Neural cell (in vitro differentiated cells): ENCODE data around the gene PTPRA. TPM values are rescaled to one million over a fixed set of nuclear protein-coding genes. Genes with fewer than 3 reads are reported as not detected.

Experiments
- H2AFZ ChIP-seq: fragments of 200-600, 300-800 bp; sonication (generic), shearing (Covaris generic); 2 replicates; pipeline ENCODE4 v1.6.0; 2014; ENCODE audit warnings: low read depth, mild to moderate bottlenecking, antibody characterized with exemption, low read length, moderate library complexity
- H3F3A ChIP-seq: fragments of 200-600 bp; shearing (Covaris generic); 2 replicates; pipeline ENCODE4 v1.6.1; 2016; ENCODE audit warnings: mild to moderate bottlenecking, moderate library complexity, mixed read lengths, antibody characterized with exemption, low read length; ENCODE audit not compliant: insufficient read depth, poor library complexity, severe bottlenecking
- H3K27ac ChIP-seq: fragments of 200-600, 300-800 bp; sonication (generic), shearing (Covaris generic); 2 replicates; pipeline ENCODE4 v1.5.1; 2014; ENCODE audit warnings: mild to moderate bottlenecking, low read length, moderate library complexity
- H3K27me3 ChIP-seq: fragments of 300-800, 200-600 bp; sonication (generic), shearing (Covaris generic); 2 replicates; pipeline ENCODE4 v1.6.0; 2014; ENCODE audit warnings: mild to moderate bottlenecking, low read depth, low read length, moderate library complexity; ENCODE audit not compliant: insufficient read depth
- H3K36me3 ChIP-seq: fragments of 300-800, 200-600 bp; sonication (generic), shearing (Covaris generic); 2 replicates; pipeline ENCODE4 v1.5.1; 2014; ENCODE audit warnings: mild to moderate bottlenecking, antibody characterized with exemption, low read length, moderate library complexity; ENCODE audit not compliant: insufficient read depth
- H3K4me2 ChIP-seq: fragments of 300-800, 200-600 bp; sonication (generic), shearing (Covaris generic); 2 replicates; pipeline ENCODE4 v1.6.0; 2014; ENCODE audit warnings: mild to moderate bottlenecking, low read length
- H3K4me3 ChIP-seq: fragments of 300-800, 200-600 bp; sonication (generic), shearing (Covaris generic); 2 replicates; pipeline ENCODE4 v1.5.1; 2014; ENCODE audit warnings: mild to moderate bottlenecking, low read length, moderate library complexity
- H3K79me2 ChIP-seq: fragments of 200-600 bp; shearing (Covaris generic); replicated peaks from 2 replicates; pipeline ENCODE4 v1.6.0; 2014; ENCODE audit warnings: mild to moderate bottlenecking, low read length, moderate library complexity; ENCODE audit not compliant: insufficient read depth
- H3K9ac ChIP-seq: fragments of 300-800, 200-600 bp; sonication (generic), shearing (Covaris generic); 2 replicates; pipeline ENCODE4 v1.6.1; 2016; ENCODE audit warnings: mild to moderate bottlenecking, low read length, mixed read lengths
- H3K9me2 ChIP-seq: fragments of 200-600 bp; shearing (Covaris generic); 2 replicates; pipeline ENCODE4 v1.6.1; 2016; ENCODE audit warnings: mild to moderate bottlenecking, low read length, mixed read lengths; ENCODE audit not compliant: insufficient read depth
- H3K9me3 ChIP-seq: fragments of 200-600, 300-800 bp; sonication (generic), shearing (Covaris generic); 2 replicates; pipeline ENCODE4 v1.6.1; 2016; ENCODE audit warnings: mild to moderate bottlenecking, mixed run types, low read length, moderate library complexity, mixed read lengths
- H4K20me1 ChIP-seq: fragments of 200-600 bp; shearing (Covaris generic); 2 replicates; pipeline ENCODE4 v1.6.1; 2016; ENCODE audit warnings: mild to moderate bottlenecking, mixed run types; ENCODE audit not compliant: insufficient read depth
- EP300 ChIP-seq: fragments of 450-650 bp; conservative IDR thresholded peaks from 2 replicates; pipeline ENCODE4 v1.6.1; 2014; ENCODE audit warnings: antibody characterized with exemption, mild to moderate bottlenecking, moderate library complexity; ENCODE audit not compliant: poor library complexity, severe bottlenecking
- EZH2 ChIP-seq: fragments of 200-600, 300-800 bp; shearing (Covaris generic), sonication (generic); IDR thresholded peaks from 2 replicates; pipeline ENCODE4 v1.6.1; 2014; ENCODE audit warnings: antibody characterized with exemption, low read length, borderline replicate concordance, mild to moderate bottlenecking; ENCODE audit not compliant: insufficient read depth, poor library complexity, severe bottlenecking
- MXI1 ChIP-seq: fragments of 450-650 bp; conservative IDR thresholded peaks from 2 replicates; pipeline ENCODE4 v1.6.1; 2014; ENCODE audit warnings: antibody characterized with exemption, mild to moderate bottlenecking; ENCODE audit not compliant: poor library complexity, severe bottlenecking
- POLR2AphosphoS5 ChIP-seq: IDR thresholded peaks from 2 replicates; pipeline ENCODE4 v1.6.1; 2012
- RAD21 ChIP-seq: fragments of 450-650 bp; conservative IDR thresholded peaks from 2 replicates; pipeline ENCODE4 v1.6.1; 2014; ENCODE audit warnings: antibody characterized with exemption, mild to moderate bottlenecking, moderate library complexity
- SMC3 ChIP-seq: fragments of 450-650 bp; conservative IDR thresholded peaks from 2 replicates; pipeline ENCODE4 v1.6.1; 2014; ENCODE audit warnings: antibody characterized with exemption, mild to moderate bottlenecking, moderate library complexity; ENCODE audit not compliant: poor library complexity
- TAF1 ChIP-seq: IDR thresholded peaks from 2 replicates; pipeline ENCODE4 v1.6.1; 2012; ENCODE audit warnings: low read depth
- polyA plus RNA-seq: library from polyadenylated mRNA; depleted of rRNA; stranded (reverse); fragments of >200 nt; gene quantifications from 2 replicates; pipeline ENCODE4 v1.2.3, GENCODE V29; 2014
- TF ChIP-seq, protein P1 (sequence below): IDR thresholded peaks from 2 replicates; pipeline ENCODE4 v1.6.1; 2012; ENCODE audit warnings: borderline replicate concordance
- TF ChIP-seq, protein P2 (sequence below): fragments of 450-650 bp; IDR thresholded peaks from 2 replicates; pipeline ENCODE4 v1.5.1; 2014; ENCODE audit warnings: antibody characterized with exemption, mild to moderate bottlenecking, moderate library complexity; ENCODE audit not compliant: poor library complexity, severe bottlenecking

PTPRA gene
- polyA plus RNA-seq, 1 donor from 2014 or later, result 68.2 TPM

DNA sequence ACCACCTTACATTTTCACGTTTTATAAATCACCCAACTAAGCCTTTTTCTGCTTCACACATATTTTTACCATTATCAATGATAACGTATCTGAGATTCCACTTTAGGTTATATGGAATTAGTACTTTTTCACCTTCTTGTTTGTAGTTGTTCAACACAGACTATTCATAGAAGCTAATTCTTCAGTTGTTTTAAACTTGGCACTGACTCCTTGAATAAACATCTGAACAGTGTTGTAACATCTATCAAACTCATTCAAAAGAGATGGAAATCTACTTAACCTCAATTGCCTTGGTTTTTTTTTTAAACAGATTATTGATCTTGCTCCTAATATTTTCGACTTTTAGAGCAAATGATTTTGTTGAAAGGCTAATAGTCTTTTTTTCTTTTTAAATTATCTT, 34.2 kb downstream of the PTPRA start:
- no peaks in the 10 kb centered on the region for H4K20me1 ChIP-seq

DNA sequence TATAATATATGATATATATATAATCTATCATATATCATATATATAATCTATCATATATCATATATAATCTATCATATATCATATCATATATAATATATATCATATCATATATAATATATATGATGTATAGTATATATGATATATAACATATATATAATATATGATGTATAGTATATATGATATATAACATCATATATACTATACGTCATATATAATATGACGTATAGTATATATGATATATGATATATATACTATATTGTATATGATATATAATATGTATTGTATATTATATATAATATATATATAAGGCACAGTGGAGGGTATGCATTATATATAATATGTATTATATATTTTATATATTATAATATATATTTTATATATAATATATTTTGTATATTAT, 36.7 kb downstream of the PTPRA start:
- Histone ChIP-seq H3K27me3 (no peaks in the 10 kb centered on the region), H3K9me3 (no peaks in the 10 kb centered on the region), H3K4me3 (no peak overlapping the region), H3K9ac (no peak overlapping the region), H4K20me1 (no peaks in the 10 kb centered on the region), H3K79me2 (peaks cover 18% of the 10 kb centered on the region), H2AFZ (no peak overlapping the region), H3K36me3 (no peaks in the 10 kb centered on the region), H3K4me2 (no peak overlapping the region), H3K27ac (no peak overlapping the region), H3K9me2 (no peaks in the 10 kb centered on the region), H3F3A (no peaks in the 10 kb centered on the region)
- TF ChIP-seq EP300 (no peak), MXI1 (no peak), RAD21 (no peak), EZH2 (no peak), TAF1 (no peak), POLR2AphosphoS5 (no peak), SMC3 (no peak)
- TF ChIP-seq, protein P1, sequence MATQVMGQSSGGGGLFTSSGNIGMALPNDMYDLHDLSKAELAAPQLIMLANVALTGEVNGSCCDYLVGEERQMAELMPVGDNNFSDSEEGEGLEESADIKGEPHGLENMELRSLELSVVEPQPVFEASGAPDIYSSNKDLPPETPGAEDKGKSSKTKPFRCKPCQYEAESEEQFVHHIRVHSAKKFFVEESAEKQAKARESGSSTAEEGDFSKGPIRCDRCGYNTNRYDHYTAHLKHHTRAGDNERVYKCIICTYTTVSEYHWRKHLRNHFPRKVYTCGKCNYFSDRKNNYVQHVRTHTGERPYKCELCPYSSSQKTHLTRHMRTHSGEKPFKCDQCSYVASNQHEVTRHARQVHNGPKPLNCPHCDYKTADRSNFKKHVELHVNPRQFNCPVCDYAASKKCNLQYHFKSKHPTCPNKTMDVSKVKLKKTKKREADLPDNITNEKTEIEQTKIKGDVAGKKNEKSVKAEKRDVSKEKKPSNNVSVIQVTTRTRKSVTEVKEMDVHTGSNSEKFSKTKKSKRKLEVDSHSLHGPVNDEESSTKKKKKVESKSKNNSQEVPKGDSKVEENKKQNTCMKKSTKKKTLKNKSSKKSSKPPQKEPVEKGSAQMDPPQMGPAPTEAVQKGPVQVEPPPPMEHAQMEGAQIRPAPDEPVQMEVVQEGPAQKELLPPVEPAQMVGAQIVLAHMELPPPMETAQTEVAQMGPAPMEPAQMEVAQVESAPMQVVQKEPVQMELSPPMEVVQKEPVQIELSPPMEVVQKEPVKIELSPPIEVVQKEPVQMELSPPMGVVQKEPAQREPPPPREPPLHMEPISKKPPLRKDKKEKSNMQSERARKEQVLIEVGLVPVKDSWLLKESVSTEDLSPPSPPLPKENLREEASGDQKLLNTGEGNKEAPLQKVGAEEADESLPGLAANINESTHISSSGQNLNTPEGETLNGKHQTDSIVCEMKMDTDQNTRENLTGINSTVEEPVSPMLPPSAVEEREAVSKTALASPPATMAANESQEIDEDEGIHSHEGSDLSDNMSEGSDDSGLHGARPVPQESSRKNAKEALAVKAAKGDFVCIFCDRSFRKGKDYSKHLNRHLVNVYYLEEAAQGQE, result no peak
- TF ChIP-seq, protein P2, sequence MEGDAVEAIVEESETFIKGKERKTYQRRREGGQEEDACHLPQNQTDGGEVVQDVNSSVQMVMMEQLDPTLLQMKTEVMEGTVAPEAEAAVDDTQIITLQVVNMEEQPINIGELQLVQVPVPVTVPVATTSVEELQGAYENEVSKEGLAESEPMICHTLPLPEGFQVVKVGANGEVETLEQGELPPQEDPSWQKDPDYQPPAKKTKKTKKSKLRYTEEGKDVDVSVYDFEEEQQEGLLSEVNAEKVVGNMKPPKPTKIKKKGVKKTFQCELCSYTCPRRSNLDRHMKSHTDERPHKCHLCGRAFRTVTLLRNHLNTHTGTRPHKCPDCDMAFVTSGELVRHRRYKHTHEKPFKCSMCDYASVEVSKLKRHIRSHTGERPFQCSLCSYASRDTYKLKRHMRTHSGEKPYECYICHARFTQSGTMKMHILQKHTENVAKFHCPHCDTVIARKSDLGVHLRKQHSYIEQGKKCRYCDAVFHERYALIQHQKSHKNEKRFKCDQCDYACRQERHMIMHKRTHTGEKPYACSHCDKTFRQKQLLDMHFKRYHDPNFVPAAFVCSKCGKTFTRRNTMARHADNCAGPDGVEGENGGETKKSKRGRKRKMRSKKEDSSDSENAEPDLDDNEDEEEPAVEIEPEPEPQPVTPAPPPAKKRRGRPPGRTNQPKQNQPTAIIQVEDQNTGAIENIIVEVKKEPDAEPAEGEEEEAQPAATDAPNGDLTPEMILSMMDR, result no peak

More for the DNA sequence above, 34.2 kb downstream of the PTPRA start:
- H3K9me2 ChIP-seq, result no peaks in the 10 kb centered on the region
- H2AFZ ChIP-seq, result no peak overlapping the region
- peaks cover 31% of the 10 kb centered on the region for H3K79me2 ChIP-seq
- H3K4me2 ChIP-seq, result no peak overlapping the region
- no peak overlapping the region for H3K27ac ChIP-seq
- H3F3A ChIP-seq, result no peaks in the 10 kb centered on the region
- H3K9me3 ChIP-seq, result no peaks in the 10 kb centered on the region
- no peaks in the 10 kb centered on the region for H3K36me3 ChIP-seq
- H3K27me3 ChIP-seq, result no peaks in the 10 kb centered on the region
- TF ChIP-seq EZH2 (no peak), SMC3 (no peak), EP300 (no peak), POLR2AphosphoS5 (no peak), TAF1 (no peak)
- TF ChIP-seq, protein P2, result no peak
- TF ChIP-seq, protein P1, result no peak
- H3K4me3 ChIP-seq, result no peak overlapping the region
- H3K9ac ChIP-seq, result no peak overlapping the region
